ENCODE results near the gene TUBGCP2. TPM values are rescaled to one million over a fixed set of nuclear protein-coding genes. Genes with fewer than 3 reads are reported as not detected.

The TUBGCP2 gene

Small RNA genes lying within 50 kb of the gene (small RNA-seq; reads per million reads assigned to genes)
- not detected for gene BANF1P2 (ENCODE audit: insufficient read depth)

All from mesendoderm (in vitro differentiated cells).